Ecto neural progenitor cell (in vitro differentiated cells): ENCODE results near the gene ARAF.

Experiments used
- DNase-seq: peaks from one replicate; pipeline ENCODE4 v3.0.0-alpha.2; 2018; ENCODE audit warnings: low spot score

ARAF gene

GRCh38 chrX:47564438-47565085, 3.6 kb downstream of the ARAF start:
- no peak for DNase-seq

- DNase-seq, result no peak
These were observed 5.8 kb downstream of the ARAF start for GRCh38 chrX:47566841-47567240.

GRCh38 chrX:47568656-47569295, 7.8 kb downstream of the ARAF start:
- no peak for DNase-seq

- DNase-seq, result no peak
These were observed 9.8 kb downstream of the ARAF start for GRCh38 chrX:47570794-47571193.

- DNase-seq, result no peak
These were observed 10.2 kb downstream of the ARAF start for GRCh38 chrX:47571215-47571614.

- DNase-seq, result no peak
These were observed 10.9 kb downstream of the ARAF start for GRCh38 chrX:47571896-47572295.

- DNase-seq, result no peak
These were observed 11.9 kb downstream of the ARAF start for GRCh38 chrX:47572773-47573340.

- DNase-seq, result peak; percentile 74
These were observed 12.5 kb downstream of the ARAF start for GRCh38 chrX:47573341-47574075.

- peak; percentile 60 for DNase-seq
These were observed 13.1 kb downstream of the ARAF start for GRCh38 chrX:47574076-47574546.

GRCh38 chrX:47574547-47575301, 13.7 kb downstream of the ARAF start:
- DNase-seq, result no peak

GRCh38 chrX:47576021-47576898, 15.3 kb downstream of the ARAF start:
- peak; percentile 29 for DNase-seq

- peak; percentile 25 for DNase-seq
These were observed 16.4 kb downstream of the ARAF start for GRCh38 chrX:47577424-47577823.

GRCh38 chrX:47577901-47578300, 16.9 kb downstream of the ARAF start:
- DNase-seq, result no peak

- no peak for DNase-seq
These were observed 17.7 kb downstream of the ARAF start for GRCh38 chrX:47578692-47579091.

- DNase-seq, result no peak
These were observed 18.5 kb downstream of the ARAF start for GRCh38 chrX:47579537-47579936.

- DNase-seq, result peak; percentile 85
These were observed 21.0 kb downstream of the ARAF start, which contains the start of gene TIMP1 for GRCh38 chrX:47581731-47582647. TIMP1 (plus strand) TSS chrX:47582436; CDS start chrX:47583416, 980 bp downstream.

GRCh38 chrX:47583240-47583861, 22.3 kb downstream of the ARAF start:
- DNase-seq, result peak; percentile 36

- peak; percentile 1 for DNase-seq
These were observed 23.7 kb downstream of the ARAF start for GRCh38 chrX:47584714-47585113.

- peak; percentile 40 for DNase-seq
These were observed 24.3 kb downstream of the ARAF start for GRCh38 chrX:47585273-47585672.
